Stimulated activated CD4-positive, alpha-beta T cell treated with anti-CD3 and anti-CD28 coated beads, Interleukin-15, amount 100 ng/mL, for 1 hour (primary cell): ENCODE results near the gene TPR.

Experiments used
- DNase-seq, 2 donors: peaks; one replicate each; pipeline ENCODE4 v3.0.0-alpha.2; 2020; ENCODE audit warnings: low read depth in 1 of 2, low spot score in 1 of 2

TPR gene

DNA sequence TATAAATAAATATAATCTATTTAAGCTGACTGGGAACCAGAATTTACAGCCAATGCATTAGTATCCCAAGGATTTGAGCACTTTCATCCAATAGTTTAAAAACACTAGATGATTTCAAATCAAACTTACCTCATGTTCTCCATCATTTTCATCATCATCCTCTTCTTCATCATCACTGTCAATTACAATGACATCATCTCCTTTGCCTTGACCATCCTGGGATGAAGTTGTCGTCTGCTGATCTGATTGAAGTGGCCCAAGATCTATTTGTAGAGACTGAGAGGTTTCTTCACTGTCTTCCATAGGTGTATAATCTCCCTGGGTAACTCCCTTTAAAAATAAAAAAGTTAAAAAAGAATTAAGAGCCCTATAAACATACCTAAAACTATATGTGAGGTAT is 47.7 kb downstream of the TPR start:
- DNase-seq, result no peak

DNA sequence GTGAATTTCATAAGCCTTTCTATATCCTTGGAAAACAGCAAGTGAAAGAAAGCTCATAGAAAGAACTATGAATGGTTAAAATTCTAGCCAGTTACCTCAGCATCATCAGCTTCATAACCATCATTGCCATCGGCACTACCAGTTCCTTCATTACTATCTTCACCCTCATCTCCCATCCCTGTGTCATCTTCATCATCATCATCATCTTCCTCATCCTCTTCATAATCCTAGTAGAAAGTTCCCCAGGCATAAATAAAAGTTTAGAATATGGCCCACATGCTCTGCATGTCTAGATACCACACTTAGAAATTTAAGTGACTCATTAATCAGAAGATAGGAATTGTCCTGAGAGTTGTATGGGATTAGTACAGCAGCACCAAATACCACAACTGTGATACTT is 49.0 kb downstream of the TPR start:
- DNase-seq, result no peak

DNA sequence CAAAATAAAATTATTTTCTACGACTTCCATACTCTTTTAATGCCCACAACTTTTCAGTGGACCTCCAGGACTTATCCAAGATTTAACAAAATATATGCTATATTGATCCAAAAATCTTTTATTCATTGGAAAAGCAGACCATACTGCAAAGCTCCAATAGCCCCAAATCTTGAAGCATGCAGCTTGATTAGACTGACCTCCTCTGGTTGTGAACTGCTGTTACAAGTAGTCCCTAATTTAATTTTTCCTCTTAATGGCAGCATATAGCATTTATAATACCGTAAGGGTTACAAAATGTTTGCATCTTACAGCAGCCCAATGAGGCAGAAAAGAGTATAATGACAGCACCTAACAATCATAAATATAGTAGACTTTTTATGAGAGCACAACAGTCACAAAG is 49.8 kb downstream of the TPR start:
- no peak for DNase-seq

DNA sequence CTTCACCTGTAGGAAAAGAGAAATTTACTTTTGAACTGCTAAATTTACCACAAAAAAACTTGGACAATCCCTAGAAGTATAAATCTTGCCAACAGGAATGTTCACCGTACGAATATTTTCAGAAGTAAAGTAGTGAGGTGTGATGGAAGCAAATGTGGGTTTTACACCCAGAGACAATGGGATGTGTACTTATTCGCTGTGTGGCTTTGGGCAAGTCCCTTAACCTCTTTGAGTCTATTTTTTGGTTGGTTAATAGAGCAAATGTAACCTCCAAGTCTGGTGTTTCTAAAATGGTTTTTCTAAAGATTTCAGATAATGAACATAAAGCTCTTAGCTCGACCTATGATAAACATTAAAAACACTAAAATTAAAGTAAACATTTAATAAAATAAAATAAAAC is 51.2 kb downstream of the TPR start:
- DNase-seq, result no peak

DNA sequence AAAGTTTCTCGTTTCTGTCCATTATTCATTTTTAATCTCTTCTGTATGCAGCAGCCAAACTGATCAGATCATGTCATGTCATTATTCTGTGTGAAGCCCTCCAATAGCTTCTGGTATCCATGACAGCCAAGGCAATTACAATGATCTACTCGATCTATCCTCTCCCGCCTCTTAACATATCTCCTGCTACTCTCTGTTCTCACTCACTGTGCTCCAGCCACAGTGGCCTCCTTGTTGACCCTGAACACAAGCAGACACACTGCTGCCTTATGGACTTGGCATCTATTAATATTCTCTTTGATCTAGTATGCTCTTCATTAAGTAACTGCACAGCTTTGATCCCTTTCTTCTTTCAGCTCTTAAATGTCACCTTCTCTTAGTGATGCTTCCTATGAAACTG is 59.5 kb downstream of the TPR start:
- no peak for DNase-seq

DNA sequence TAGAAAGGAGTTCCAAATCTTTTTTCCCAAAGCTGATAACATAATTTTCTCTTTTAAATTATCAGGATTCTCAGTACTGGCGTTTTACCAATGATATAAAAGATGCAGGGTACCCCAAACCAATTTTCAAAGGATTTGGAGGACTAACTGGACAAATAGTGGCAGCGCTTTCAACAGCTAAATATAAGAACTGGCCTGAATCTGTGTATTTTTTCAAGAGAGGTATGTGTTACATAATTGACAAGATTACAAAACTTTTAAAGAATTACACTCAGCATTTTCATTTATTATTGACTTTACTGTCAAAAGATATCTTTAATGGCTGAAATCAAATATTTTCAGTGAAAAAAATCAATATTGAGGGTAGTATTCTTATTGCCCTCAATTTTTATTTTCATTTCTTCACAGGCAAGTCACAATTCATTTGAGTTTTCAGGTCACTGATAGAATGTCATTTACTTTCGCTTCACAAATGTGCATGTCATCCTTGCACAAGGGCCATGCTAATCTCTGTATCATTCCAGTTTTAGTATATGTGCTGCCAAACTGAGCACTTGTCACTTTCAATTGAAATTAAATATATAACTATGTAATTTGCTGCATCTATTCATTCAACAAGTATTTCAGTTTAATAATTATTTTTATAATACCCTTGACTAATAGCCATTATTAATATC is 63.5 kb downstream of the TPR start:
- DNase-seq, result no peak

DNA sequence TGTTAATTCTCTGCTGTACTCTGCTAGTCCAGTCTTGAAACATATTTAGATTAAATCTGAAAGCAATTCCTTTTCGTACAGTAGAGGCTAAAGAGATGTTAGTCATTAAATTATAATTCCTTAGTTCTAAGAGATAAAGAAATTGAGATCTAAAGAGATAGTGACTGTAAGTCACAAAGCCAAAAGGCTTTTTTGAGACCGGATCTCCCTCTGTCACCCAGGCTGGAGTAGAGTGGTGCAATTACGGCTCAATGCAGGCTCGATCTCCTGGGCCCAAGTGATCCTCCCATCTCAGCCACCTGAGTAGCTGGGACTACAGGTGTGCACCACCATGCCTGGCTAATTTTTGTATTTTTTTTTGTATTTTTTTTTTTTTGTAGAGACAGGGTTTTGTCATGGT is 64.7 kb downstream of the TPR start:
- no peak for DNase-seq

DNA sequence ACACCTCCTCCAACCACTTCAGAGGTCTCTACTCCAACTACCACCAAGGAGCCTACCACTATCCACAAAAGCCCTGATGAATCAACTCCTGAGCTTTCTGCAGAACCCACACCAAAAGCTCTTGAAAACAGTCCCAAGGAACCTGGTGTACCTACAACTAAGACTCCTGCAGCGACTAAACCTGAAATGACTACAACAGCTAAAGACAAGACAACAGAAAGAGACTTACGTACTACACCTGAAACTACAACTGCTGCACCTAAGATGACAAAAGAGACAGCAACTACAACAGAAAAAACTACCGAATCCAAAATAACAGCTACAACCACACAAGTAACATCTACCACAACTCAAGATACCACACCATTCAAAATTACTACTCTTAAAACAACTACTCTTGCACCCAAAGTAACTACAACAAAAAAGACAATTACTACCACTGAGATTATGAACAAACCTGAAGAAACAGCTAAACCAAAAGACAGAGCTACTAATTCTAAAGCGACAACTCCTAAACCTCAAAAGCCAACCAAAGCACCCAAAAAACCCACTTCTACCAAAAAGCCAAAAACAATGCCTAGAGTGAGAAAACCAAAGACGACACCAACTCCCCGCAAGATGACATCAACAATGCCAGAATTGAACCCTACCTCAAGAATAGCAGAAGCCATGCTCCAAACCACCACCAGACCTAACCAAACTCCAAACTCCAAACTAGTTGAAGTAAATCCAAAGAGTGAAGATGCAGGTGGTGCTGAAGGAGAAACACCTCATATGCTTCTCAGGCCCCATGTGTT is 66.6 kb downstream of the TPR start:
- DNase-seq, result no peak

DNA sequence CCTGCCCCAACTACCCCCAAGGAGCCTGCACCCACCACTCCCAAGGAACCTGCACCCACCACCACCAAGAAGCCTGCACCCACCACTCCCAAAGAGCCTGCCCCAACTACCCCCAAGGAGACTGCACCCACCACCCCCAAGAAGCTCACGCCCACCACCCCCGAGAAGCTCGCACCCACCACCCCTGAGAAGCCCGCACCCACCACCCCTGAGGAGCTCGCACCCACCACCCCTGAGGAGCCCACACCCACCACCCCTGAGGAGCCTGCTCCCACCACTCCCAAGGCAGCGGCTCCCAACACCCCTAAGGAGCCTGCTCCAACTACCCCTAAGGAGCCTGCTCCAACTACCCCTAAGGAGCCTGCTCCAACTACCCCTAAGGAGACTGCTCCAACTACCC is 67.6 kb downstream of the TPR start:
- no peak for DNase-seq

DNA sequence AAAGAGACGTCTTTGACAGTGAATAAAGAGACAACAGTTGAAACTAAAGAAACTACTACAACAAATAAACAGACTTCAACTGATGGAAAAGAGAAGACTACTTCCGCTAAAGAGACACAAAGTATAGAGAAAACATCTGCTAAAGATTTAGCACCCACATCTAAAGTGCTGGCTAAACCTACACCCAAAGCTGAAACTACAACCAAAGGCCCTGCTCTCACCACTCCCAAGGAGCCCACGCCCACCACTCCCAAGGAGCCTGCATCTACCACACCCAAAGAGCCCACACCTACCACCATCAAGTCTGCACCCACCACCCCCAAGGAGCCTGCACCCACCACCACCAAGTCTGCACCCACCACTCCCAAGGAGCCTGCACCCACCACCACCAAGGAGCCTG is 68.5 kb downstream of the TPR start:
- no peak for DNase-seq

DNA sequence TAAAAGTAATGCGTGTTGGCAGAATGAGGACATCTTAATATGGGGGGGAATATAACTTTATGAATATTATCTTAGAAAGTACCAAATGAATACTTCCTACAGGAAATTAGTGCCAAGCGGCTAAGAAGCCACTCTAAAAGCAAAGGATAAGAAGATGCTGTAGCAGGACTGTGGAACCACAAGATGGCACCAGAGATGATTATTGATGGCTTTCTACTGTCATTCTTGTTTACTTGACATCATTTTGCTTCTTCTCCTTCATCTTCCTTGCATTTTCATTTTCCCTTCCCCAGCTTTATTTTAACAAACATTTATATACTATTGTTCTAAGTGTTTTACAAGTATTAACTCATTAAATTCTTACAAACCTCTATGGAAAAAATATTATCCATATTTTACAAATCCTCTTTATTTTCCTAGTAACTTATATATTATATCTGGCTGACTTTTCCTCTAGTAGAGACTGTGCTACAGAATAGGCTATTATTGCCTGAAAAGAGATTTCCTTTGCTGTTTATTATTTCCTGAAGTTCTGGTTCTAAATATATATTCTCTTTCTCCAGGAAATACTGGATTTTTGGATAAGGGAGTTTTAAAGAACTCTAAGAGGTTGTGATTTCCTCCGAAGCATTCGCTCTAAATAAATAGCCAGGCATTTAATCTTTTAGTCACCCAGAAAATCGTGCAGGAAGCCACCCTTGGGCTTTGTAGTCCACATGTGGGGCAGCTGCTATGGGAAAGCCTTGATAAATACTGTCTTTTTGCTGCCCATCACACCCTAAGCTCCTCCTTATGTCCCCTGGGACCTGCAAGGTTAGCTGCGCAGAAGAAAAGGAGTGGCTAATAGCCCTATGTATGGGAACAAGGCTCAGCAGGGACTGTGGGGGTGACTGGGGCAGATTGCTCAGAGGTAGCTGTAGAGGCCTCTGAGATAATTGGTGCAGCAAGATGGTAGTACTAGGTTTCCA is 69.8 kb downstream of the TPR start:
- no peak for DNase-seq

DNA sequence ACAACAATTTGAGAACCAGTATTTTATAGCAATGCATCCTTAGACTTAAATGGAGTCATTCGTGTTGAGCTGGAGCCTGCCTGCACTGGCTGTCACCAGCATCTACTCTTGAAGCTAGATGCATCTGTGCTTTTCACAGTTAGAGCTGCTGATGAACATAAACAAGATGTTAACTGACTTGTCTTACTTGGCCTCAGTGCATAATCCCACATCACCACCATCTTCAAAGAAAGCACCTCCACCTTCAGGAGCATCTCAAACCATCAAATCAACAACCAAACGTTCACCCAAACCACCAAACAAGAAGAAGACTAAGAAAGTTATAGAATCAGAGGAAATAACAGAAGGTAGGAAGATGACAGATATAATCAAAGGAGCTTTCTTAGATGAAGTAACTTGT is 71.1 kb downstream of the TPR start:
- DNase-seq, result no peak

DNA sequence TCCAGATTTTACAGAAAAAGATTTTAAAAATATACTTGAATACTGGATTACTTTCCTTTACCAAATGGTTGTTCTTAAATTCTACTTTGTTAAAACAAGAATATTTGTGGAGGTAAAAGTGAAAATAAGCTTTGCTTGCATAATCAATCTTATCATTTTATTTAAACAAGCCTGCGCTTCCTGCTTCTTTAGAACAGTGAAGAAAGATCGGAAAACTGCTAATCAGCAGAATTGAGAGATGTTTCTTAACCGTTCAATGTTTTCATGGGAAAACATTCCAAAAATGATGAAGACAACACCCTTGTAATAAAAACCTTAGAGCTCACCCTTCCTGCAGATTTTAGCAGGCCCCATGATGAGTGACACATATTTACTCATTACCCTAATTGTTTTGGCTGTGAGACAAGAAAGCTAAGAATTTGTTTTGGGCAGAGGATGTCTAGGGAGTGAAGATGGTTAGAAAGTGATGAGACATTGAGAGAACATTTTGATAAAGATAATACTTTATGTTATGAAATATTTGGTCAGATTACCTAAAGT is 72.6 kb downstream of the TPR start:
- no peak for DNase-seq

DNA sequence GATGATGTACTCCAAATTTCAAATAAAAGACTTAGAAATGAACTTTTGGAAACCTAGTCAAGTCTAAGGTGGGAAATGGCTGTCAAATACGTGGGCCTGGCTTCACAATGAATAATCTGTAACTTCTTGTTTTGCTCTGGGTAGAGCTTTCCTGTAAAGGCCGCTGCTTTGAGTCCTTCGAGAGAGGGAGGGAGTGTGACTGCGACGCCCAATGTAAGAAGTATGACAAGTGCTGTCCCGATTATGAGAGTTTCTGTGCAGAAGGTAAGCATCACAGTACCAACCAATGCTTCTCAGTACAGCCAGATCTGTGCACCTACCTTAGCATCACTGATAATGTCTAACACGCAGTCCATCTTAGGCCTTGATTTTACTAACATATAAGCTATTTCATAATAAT is 73.6 kb downstream of the TPR start:
- DNase-seq, result no peak

DNA sequence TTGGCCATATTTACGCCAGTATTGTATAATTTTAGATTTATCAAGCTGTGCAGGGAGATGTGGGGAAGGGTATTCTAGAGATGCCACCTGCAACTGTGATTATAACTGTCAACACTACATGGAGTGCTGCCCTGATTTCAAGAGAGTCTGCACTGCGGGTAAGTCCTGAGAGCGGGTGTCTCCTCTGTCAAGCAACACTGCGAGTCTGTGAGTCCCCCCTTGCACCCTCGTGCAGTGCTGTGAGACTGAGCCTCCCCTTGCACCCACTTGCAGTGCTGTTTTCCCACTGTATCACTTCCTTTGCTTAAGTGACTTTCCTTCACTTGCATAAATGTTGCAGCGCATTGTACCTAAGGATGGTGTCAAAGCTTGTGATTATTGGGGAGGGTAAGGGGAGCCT is 75.0 kb downstream of the TPR start:
- no peak for DNase-seq

DNA sequence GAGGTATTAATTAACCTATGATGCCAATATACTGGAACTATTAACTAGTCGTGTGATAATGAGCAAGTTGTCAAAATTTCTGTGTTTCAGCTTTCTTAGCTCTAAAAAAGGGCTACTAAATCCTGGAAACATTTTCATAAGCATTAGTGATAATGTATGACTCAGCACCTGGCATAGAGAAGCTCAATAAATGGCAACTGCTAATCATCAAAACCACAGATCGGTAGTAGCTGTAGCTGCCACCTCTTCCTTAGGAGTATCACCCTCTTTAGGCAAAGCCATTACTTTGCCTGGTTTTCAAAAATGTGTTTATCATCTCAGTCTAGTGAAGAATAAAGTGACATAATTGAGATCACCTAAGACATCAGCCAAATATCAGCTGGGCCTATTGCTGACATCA is 75.5 kb downstream of the TPR start:
- DNase-seq, result no peak

DNA sequence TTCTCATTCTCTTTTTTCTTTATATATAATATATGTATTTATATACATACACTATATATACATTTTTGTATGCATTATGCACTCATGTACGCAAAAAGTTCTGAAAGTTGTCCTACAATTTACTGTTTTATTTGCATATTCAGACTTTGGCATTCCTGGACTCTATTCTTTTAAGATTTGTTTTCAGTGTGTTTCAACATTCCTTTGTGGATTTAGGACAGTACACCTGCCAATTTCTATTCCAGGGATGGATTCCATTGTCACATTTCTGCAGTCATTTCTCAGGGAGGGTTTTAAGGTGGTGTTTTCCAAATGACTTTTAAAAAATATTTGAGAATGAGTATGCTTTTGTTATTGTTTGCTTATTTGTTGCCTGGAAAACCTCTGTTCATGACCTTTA is 76.2 kb downstream of the TPR start:
- no peak for DNase-seq

DNA sequence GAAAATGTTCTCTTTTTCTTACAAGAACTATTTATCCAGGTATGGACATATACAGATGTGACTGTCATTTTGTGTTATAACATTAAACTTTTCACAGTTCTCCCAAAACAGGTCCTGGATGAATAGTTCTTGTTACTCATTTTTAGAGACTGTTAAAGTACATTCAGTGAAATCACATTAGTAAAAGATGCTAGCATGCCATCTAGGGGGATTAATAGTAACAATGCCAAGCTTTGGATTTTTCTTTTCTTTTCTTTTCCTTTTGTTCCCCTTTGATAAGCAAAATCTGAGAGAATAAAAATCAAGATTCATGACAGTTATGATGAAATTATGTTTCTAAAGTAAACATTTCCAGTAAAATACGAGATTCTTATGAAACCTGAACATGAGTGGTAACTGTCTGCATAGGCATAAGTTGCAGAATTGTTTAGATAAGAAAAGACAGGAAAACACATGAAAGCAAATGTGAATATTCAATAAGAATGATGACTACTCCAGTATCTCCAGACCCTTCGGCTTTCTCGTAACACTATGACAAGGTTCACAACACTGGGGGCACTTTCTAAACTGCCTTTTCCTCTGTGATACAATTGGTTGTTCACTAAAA is 77.5 kb downstream of the TPR start:
- DNase-seq, result no peak

DNA sequence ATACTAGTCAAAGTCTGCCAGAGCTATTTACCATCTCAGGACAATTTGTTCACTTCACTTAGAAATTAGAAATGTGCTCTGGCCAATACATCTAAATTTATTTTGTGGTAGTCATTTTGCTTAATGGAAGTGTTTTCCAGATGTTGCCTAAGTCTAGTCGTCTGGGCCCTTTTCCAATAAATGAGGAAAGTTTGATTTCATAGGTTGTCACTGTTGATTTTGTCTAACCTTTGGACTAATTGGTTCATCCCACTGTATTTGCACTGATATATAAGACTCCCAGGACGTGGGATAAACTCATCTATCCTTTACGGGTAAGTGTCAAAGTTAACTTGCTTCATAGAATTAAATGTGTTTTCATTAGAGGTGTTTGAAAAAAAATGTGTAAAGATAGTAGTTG is 79.1 kb downstream of the TPR start, which contains the start of gene PRG4:
TSS of gene PRG4 (plus strand) at position 300 of the 400 bp plus-strand sequence.
- no peak for DNase-seq

DNA sequence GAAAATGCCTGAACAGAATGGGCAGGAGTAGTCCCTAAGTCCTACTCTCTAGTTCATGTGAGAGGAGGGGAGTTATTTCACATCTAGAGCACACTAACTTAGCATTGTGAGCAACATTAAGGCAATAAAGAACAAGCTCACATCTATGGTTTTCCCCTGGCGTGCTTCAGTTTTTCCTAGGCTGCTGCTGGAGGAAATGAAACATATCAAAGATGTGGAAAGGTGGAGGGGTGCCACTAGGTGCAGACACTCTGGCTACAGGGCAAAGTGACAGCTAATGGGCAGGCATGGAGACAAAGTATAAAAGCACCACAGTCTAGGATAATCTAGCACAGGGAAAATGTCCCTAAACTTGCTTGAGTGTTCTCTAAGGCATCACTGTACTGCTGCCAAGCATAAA is 82.2 kb downstream of the TPR start:
- no peak for DNase-seq

DNA sequence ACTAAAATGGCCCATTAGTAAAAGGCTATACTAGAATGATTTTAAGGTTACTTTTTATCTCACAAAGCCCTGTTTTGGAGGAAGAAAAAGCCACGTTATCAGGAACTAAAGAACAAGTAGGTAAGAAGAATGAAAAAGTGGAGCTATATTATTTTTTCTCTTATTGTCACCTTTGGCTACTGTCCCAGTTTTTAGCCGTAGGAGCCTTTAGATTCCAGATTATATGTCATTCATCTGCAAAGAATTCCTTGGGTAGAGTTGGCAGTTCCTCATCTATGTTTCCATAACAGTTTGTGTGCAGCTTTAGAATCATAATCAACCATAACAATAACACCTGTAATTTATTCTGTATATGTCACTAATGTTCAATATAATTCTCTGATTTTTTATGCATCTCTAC is 83.8 kb downstream of the TPR start:
- DNase-seq, result no peak
